TTC549 (cell line): ENCODE measurements around the gene ALDH5A1.
A peak's percentile ranks its signal among the peaks of the same experiment; 100 is the strongest.

Experiments
- FAIRE-seq: peaks from 2 replicates; lab custom pipeline; 2012; peaks lifted over from hg19 to GRCh38; lab: Jason Lieb, UNC

Gene ALDH5A1

GRCh38 chr6:24524805-24525204, 30.0 kb downstream of the ALDH5A1 start:
- no peak for FAIRE-seq

GRCh38 chr6:24529985-24530384, 35.2 kb downstream of the ALDH5A1 start:
- no peak for FAIRE-seq

- no peak for FAIRE-seq
Observed at GRCh38 chr6:24534329-24534728, 39.6 kb downstream of the ALDH5A1 start.

- no peak for FAIRE-seq
Observed at GRCh38 chr6:24535210-24535609, 40.4 kb downstream of the ALDH5A1 start.

- FAIRE-seq, result no peak
Observed at GRCh38 chr6:24536466-24536865, 41.7 kb downstream of the ALDH5A1 start.

- FAIRE-seq, result no peak
Observed at GRCh38 chr6:24537082-24537699, 42.4 kb downstream of the ALDH5A1 start.

- FAIRE-seq, result peak; percentile 19
Observed at GRCh38 chr6:24537771-24538385, 43.1 kb downstream of the ALDH5A1 start.

GRCh38 chr6:24539416-24539815, 44.6 kb downstream of the ALDH5A1 start:
- no peak for FAIRE-seq

- no peak for FAIRE-seq
Observed at GRCh38 chr6:24540197-24540596, 45.4 kb downstream of the ALDH5A1 start.

GRCh38 chr6:24543683-24544082, 48.9 kb downstream of the ALDH5A1 start:
- FAIRE-seq, result no peak

GRCh38 chr6:24545183-24545582, 50.4 kb downstream of the ALDH5A1 start:
- no peak for FAIRE-seq

- no peak for FAIRE-seq
Observed at GRCh38 chr6:24545691-24546090, 50.9 kb downstream of the ALDH5A1 start.

- no peak for FAIRE-seq
Observed at GRCh38 chr6:24546439-24546838, 51.7 kb downstream of the ALDH5A1 start.

GRCh38 chr6:24547243-24547642, 52.5 kb downstream of the ALDH5A1 start:
- no peak for FAIRE-seq

- FAIRE-seq, result no peak
Observed at GRCh38 chr6:24549158-24549557, 54.4 kb downstream of the ALDH5A1 start.

GRCh38 chr6:24549674-24550353, 55.0 kb downstream of the ALDH5A1 start:
- no peak for FAIRE-seq

- FAIRE-seq, result no peak
Observed at GRCh38 chr6:24551139-24551538, 56.4 kb downstream of the ALDH5A1 start.

- no peak for FAIRE-seq
Observed at GRCh38 chr6:24554474-24554873, 59.7 kb downstream of the ALDH5A1 start.

GRCh38 chr6:24558516-24558915, 63.7 kb downstream of the ALDH5A1 start:
- no peak for FAIRE-seq

GRCh38 chr6:24564081-24564480, 69.3 kb downstream of the ALDH5A1 start:
- FAIRE-seq, result no peak

GRCh38 chr6:24565196-24565595, 70.4 kb downstream of the ALDH5A1 start:
- FAIRE-seq, result no peak

GRCh38 chr6:24566020-24566767, 71.4 kb downstream of the ALDH5A1 start:
- FAIRE-seq, result no peak

- FAIRE-seq, result no peak
Observed at GRCh38 chr6:24568683-24569082, 73.9 kb downstream of the ALDH5A1 start.
